ENCODE measurements around the gene GIT1. TPM values are rescaled to one million over a fixed set of nuclear protein-coding genes. Genes with fewer than 3 reads are reported as not detected.

Gene GIT1
- polyA plus RNA-seq, 1 of the 3 experiments (the other 2 are of a cell fraction) = 42.9 TPM

DNA sequence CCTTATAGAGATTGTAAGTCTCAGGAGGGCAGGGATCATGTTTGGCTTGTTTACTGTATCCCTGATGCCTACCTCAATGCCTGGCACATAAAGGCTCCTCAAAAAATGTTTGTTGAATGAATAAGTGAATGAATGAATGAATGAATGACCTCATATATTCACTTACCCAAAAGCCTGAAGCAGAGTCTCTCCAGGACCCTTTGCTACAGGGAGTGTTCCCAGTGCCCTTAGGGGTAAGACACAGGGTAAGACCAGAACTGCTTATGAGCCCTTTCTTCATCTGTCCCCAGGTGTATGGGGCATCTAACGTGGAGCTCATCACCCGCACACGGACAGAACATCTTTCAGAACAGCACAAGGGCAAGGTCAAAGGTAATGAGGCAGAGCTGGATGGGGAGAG is 20.9 kb upstream of the GIT1 start:
- no peak overlapping the region for H2AFZ ChIP-seq (ENCODE audit: low read depth)
- peaks cover 0 to 31% of the 10 kb centered on the region in 2 experiments for H3K36me3 ChIP-seq (replicated peaks in 1 of 2; ENCODE audit: control insufficient read depth in 1 of 2, insufficient read depth in 2 of 2, low read length in 1 of 2)
- ChIA-PET POLR2A (no interaction called here), CTCF (no interaction called here)
- H3F3A ChIP-seq (replicated peaks; ENCODE audit: insufficient read depth) = no peaks in the 10 kb centered on the region
- no peak overlapping the region for H3K9ac ChIP-seq
- DNase-seq = no peak
- no peaks in the 10 kb centered on the region for H3K9me2 ChIP-seq
- H3K27ac ChIP-seq (ENCODE audit: low read depth in 2 of 2, low read length in 1 of 2) = no peak overlapping the region; a peak in 1 of 4 replicates
- no peak overlapping the region for H3K4me3 ChIP-seq (ENCODE audit: low read depth in 2 of 2, low read length in 1 of 2)
- peaks cover 0 to 2% of the 10 kb centered on the region in 2 experiments; a peak in 1 of 4 replicates for H3K4me1 ChIP-seq (ENCODE audit: control insufficient read depth in 1 of 2, insufficient read depth in 2 of 2, low read depth in 1 of 2, low read length in 1 of 2)
- H3K27me3 ChIP-seq (ENCODE audit: insufficient read depth) = no peaks in the 10 kb centered on the region
- 95% methylated on average over 3 of the region's 3 CpGs for WGBS (ENCODE audit: low lambda C conversion rate)
- H3K9me3 ChIP-seq = no peaks in the 10 kb centered on the region
- H3K79me2 ChIP-seq (ENCODE audit: insufficient read depth) = no peaks in the 10 kb centered on the region
- no peaks in the 10 kb centered on the region for H4K20me1 ChIP-seq (ENCODE audit: insufficient read depth)
- TF ChIP-seq FOXJ3 (CRISPR knock-in tag; IDR thresholded peaks at IDR 0.05) = no peak
- TF ChIP-seq GABPA (IDR thresholded peaks at IDR 0.05; ENCODE audit: low read depth) = no peak
- TF ChIP-seq JUND (IDR thresholded peaks at IDR 0.05) = no peak
- no peak for TF ChIP-seq RXRA (IDR thresholded peaks at IDR 0.05; ENCODE audit: borderline replicate concordance, low read depth)
- no peak for TF ChIP-seq CHD2 (IDR thresholded peaks at IDR 0.05; ENCODE audit: low read length, partially characterized antibody)
- TF ChIP-seq, protein P1, sequence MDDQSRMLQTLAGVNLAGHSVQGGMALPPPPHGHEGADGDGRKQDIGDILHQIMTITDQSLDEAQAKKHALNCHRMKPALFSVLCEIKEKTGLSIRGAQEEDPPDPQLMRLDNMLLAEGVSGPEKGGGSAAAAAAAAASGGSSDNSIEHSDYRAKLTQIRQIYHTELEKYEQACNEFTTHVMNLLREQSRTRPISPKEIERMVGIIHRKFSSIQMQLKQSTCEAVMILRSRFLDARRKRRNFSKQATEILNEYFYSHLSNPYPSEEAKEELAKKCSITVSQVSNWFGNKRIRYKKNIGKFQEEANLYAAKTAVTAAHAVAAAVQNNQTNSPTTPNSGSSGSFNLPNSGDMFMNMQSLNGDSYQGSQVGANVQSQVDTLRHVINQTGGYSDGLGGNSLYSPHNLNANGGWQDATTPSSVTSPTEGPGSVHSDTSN (IDR thresholded peaks at IDR 0.05) = no peak
- TF ChIP-seq FOSL2 (IDR thresholded peaks at IDR 0.05; ENCODE audit: borderline replicate concordance, low read depth) = no peak
- TF ChIP-seq, protein P2, sequence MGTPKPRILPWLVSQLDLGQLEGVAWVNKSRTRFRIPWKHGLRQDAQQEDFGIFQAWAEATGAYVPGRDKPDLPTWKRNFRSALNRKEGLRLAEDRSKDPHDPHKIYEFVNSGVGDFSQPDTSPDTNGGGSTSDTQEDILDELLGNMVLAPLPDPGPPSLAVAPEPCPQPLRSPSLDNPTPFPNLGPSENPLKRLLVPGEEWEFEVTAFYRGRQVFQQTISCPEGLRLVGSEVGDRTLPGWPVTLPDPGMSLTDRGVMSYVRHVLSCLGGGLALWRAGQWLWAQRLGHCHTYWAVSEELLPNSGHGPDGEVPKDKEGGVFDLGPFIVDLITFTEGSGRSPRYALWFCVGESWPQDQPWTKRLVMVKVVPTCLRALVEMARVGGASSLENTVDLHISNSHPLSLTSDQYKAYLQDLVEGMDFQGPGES (IDR thresholded peaks at IDR 0.05; ENCODE audit: low read depth, low read length) = no peak
- TF ChIP-seq, protein P3, sequence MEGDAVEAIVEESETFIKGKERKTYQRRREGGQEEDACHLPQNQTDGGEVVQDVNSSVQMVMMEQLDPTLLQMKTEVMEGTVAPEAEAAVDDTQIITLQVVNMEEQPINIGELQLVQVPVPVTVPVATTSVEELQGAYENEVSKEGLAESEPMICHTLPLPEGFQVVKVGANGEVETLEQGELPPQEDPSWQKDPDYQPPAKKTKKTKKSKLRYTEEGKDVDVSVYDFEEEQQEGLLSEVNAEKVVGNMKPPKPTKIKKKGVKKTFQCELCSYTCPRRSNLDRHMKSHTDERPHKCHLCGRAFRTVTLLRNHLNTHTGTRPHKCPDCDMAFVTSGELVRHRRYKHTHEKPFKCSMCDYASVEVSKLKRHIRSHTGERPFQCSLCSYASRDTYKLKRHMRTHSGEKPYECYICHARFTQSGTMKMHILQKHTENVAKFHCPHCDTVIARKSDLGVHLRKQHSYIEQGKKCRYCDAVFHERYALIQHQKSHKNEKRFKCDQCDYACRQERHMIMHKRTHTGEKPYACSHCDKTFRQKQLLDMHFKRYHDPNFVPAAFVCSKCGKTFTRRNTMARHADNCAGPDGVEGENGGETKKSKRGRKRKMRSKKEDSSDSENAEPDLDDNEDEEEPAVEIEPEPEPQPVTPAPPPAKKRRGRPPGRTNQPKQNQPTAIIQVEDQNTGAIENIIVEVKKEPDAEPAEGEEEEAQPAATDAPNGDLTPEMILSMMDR (IDR thresholded peaks at IDR 0.05) = no peak
- TF ChIP-seq POLR2AphosphoS5 (IDR thresholded peaks at IDR 0.05; ENCODE audit: low read depth, low read length) = no peak
- no peak for TF ChIP-seq NRF1 (IDR thresholded peaks at IDR 0.05; ENCODE audit: low read depth, low read length)
- TF ChIP-seq, protein P4, sequence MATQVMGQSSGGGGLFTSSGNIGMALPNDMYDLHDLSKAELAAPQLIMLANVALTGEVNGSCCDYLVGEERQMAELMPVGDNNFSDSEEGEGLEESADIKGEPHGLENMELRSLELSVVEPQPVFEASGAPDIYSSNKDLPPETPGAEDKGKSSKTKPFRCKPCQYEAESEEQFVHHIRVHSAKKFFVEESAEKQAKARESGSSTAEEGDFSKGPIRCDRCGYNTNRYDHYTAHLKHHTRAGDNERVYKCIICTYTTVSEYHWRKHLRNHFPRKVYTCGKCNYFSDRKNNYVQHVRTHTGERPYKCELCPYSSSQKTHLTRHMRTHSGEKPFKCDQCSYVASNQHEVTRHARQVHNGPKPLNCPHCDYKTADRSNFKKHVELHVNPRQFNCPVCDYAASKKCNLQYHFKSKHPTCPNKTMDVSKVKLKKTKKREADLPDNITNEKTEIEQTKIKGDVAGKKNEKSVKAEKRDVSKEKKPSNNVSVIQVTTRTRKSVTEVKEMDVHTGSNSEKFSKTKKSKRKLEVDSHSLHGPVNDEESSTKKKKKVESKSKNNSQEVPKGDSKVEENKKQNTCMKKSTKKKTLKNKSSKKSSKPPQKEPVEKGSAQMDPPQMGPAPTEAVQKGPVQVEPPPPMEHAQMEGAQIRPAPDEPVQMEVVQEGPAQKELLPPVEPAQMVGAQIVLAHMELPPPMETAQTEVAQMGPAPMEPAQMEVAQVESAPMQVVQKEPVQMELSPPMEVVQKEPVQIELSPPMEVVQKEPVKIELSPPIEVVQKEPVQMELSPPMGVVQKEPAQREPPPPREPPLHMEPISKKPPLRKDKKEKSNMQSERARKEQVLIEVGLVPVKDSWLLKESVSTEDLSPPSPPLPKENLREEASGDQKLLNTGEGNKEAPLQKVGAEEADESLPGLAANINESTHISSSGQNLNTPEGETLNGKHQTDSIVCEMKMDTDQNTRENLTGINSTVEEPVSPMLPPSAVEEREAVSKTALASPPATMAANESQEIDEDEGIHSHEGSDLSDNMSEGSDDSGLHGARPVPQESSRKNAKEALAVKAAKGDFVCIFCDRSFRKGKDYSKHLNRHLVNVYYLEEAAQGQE (IDR thresholded peaks at IDR 0.05; ENCODE audit: low read depth, low read length) = no peak
- TF ChIP-seq SIN3A (IDR thresholded peaks at IDR 0.05; ENCODE audit: borderline replicate concordance, low read depth, low read length) = no peak
- no peak for TF ChIP-seq TAF1 (IDR thresholded peaks at IDR 0.05; ENCODE audit: borderline replicate concordance, low read depth, low read length)
- H3K4me2 ChIP-seq = no peak overlapping the region
